ENCODE data around the gene FCHSD2.

The FCHSD2 gene

DNA sequence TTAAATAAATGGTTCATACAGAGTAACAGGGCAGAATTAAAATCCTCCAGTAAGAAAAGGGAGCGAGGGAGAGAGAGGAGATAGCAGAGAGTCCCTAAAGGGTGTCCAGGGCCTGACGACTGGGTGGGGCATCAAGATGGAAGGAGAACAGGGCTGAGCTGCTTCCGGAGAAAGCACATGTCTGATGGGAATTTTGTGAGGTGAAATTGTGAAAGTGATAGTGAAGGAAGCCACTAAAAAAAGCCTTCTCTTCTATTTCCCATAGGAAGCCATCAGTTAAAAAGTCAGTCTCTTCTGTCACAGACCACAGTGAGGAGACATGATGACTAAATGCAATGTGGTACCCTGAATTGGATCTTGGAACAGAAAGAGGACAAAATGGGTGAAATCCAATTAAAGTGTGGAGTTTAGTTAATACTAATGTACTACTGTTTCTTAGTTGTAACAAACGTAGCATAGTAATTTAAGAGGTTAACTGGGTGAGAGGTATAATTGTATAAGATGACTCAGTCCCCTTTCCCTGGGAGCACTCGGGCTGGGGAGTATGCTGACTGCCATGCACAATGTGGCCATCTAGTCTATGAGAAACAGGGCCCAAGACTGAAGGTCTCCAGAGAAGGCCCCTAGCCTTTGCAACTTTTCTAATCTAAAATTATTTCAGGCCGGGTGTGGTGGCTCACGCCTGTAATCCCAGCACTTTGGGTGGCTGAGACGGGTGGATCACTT is 29.5 kb upstream of the FCHSD2 start:
- DNase-seq = no peak

DNA sequence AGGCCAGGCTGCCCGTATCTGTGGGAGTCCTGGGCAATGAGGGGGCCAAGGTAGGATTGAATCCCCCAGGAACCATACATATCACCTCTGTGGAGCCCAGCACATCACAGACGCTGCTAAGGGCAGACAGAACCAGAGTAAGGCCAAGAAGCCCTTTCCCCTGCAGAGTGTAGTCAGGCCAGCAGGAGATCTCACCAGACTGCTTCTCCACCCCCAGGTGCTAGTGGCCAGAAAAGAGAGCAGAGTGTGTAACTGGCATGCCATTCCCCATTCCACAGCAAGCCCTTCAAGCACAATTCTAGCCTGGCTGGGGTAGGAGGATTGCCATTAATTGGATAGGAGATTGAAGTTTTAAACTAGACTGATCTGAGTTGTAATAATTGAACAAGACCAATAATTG is 28.0 kb upstream of the FCHSD2 start:
- DNase-seq = no peak

DNA sequence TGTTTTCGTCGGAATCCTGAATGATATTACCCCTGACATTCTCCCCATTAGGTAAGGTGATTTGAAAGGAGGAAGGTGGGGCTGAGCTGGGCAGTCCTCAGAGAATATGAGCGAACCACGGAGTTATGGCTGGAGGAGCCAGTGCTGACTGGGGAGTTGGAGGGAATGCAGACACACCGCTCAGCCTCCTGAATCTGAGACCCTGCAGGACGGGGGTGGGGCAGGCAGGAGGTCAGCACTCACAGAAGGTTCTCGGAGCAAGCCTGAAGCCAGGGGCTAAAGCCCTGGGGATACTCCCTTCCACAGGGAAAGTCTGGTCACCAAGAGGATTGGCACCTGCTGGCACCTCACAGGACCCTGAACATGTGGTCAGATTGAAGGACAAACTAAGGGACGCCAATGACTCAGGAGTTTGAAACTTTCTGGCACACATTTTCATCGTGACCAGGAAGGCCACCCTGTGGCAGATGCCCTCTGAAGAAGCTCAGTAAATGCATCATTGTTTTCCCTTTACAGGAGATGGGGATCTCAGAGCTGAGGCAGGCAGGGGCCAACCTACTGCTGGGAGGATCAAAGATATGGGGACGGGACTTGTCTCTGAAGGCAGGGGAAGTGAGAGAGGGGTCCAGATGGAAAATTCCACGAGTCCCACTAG is 26.9 kb upstream of the FCHSD2 start:
- no peak for DNase-seq

DNA sequence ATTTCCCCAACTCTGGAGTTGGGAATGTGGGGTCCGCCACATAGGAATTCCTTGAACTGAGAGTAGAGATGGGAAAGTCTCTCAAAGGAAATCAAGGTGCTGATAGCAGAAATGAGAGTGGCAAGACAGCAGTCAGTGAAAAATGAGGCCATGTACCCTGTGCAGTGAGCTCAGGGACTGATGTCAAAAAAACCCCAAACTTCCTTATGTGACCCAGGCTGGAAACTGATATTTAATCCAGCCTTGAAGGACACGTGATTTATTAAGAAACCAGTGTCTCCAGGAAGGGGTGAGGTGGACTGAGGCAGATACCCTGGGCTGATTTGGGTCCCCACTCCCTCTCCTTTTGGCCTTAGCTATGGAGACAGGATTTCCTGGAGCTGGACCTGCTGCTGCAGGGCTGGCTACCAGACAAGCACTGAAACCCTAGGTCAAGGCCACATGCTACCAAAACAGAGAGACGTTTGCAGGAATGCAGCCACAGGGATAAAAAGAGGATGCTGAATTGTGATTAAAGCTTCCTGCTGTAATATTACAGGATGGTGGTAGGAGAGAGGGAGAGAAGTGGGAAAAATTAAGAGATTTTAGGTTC is 25.3 kb upstream of the FCHSD2 start:
- no peak for DNase-seq

DNA sequence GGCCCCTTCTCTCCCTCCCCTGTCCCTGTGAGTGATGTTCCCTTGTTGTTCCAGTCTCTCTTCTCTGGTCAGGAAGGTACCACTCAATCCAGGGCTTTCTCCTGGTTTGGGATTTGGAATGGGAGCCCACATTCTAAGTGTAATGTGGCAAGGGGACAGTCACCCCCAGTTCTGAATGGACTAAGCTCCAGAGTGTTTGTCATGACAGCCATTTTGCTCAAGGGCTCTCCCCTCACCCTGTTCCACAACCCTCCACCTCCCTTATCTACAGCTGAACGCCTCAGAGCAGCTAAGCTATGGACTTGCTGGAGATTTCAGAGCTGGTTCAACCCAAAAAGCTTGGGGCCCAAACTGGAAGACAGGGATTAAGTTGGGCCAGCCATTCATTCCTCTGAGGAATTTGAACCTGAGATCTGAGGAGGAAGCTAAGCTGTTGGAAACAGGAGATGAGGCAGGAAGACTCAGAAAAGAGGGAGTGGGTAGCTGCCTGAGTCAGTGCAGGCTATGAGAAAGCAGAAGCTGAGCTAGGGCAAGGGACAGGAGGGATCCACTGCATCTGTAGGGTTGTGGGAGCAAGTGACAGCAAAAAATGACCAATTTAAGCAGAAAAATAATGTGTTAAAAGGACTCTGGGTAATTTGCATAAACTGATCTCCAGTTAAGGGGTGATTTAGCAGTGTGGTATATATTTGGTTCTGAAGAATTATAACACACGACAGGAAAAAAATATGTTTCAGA is 22.9 kb upstream of the FCHSD2 start:
- no peak for DNase-seq

DNA sequence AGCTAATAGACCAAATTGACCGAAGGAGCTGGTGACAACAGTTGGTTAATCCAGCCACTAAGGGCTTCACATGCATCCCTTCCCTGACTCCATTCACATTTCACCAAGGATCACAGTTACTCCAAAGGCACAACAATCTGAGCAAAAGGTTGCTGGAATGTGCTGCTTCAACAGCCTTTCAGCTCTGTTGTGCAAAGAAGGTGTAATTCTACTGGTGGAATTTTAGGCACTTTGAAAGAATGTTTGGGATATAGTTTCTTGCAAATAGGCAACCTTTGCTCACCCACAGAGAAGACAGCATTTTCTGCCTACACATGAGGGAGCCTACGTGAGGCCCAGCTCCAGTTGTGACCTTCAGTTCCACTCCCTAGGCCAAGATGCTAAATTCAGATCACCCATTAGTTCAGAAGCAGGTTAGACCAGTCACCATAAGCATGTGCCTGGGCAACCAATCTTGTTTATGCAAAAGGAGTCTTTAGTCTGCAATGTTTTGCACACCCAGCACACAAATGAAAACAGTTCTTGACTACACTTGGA is 21.6 kb upstream of the FCHSD2 start:
- DNase-seq = no peak

DNA sequence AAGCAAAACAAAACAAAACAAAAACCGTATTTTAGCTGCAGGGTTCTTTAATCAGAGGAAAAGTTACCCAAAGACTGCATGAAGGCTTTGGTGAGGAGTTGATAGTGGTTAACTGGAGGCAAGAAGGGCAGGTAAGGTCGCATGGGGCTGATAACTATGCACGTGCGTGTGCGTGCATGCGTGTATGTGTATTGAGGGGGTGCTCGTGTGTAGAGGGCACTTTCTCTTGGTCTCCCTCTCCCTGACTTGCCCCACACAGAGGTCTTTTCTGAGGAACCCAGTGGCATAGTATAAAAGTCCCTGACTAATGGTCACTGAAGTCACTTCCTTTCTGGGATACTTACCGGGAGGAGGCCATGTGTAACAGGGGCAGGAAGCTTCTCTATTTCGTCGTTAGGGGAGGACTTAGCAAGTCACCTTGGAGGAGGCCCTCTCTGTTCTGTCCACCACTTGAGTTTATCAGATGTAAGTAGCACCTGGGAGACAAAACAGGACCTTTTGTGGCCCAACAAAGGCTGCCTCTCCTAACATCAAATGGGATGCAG is 20.1 kb upstream of the FCHSD2 start:
- DNase-seq = no peak

DNA sequence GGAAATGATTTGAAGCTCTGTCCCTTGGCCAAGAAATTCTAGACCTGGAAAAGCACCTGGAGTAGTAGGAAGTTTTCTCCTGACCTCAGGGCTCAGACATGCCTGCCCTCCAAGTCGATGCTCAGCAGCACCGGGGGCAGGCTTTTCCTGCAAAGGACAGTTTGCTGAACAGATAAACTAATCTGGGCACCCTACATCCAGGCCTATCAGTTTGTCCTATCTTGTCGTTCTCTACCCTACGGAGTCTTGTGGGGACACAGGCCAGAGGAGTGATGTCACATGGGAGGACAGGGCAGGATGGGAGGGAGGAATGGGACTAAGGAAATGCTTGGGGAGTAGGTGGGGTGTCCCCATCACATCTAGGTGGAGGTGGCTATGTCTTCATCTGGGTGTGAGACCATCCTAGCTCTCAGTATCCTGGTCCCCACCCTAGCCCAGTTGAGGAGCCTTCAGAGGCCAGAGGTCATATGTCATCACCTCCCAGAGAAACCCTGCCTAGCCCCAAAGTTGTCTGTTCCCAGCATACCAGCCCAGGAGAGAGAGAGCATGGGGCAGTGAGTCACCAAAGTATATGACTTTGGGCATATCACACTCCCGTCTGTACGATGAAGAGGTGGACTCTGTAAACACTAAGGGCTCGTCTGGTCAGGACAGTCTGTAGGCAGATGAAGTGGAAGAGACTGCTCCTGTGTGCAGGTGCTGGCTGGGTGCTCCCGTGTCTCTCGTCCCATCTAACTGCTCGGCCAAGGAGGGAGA is 18.1 kb upstream of the FCHSD2 start:
- DNase-seq = no peak

DNA sequence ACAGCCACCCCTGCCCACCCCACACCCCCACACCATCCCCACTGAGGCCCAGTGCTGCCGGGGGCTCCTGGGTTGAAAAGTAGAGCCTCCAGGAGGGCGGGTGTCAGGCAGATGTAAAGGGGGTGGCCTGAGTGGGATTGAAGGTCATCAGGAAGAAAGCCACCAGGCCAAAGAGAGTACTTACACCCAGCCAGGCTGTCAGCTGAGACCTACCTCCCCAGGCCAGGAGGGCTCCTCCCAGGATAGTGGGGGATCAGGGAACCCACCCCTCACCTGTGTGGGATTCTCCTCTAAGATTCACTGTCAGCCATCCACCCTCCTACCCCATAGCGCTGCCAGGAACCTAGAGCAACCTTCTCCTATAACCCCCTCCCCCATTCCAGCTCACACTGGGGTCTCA is 17.2 kb upstream of the FCHSD2 start:
- no peak for DNase-seq

DNA sequence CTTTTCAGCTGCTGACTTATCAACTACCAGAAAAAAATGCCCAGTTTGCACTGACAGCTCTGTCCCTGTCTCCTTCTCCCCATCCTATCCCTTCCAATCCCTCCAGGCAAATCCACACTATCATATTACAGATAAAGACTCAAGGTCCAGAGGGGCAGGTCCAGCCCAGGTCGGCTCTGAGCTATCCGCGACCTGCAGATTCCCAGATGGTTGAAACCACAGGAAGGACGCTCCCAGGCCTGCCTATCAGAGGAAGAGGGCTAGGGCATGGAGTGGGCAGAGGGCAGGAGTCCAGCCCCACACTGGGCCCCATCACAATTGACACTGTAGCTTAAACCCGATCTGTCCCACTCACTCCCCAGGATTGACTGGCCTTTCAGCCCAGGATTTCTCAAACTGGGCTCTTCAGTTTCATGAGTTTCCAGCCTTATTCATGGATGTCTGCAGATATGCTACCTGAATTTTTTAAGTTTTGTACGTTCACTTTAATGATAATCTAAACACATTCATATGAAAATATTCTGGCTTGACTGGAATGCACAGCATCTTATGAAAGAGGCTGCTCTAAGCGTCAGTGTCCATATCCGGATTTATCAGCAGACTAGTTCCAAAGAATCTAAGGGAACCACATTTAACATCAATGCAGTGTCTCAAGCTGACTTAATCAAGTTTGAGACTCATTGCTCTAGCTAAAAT is 16.4 kb upstream of the FCHSD2 start:
- no peak for DNase-seq

DNA sequence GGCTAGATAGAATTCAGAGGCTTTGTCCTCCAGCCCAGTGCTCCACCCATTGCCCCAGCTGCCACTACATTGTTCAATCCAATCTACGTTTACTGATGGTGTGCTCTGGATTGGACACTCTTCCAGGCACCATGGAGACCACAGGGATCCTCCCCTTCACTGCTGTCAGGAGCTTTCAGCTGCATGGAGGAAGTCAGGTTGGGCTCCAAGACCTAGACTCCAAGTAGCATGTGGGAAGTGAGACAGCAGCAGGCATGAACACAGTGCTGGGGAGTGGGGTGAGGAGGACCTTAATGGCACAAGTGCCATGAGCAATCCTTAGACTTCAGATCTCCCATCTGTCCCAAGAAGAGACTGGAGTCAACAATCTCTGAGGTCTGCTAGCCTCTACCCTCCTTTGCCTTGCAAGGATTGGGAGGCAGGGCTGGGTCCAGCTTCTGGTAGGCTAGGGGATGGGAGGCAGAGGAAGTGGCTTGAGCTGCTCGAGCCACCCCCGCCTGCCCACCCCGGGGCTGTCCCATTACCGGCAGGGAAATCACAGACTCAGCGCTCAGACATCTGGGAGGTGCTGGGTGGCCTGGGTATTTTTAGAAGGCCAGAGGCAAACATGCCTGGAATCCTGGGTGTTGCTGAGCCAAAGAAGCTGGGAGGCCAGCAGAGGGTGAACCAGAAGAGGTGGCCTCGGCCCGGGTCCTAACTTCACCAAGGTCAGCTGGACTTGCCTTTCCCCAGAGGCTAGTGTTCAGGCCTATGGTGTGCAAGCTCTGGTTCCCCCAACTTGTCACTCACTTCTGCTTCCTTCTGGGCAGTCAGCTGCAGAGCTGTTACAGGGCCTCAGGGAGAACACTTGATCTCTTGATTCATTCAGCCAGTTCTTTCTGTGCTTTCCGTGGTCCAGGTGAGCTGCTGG is 15.2 kb upstream of the FCHSD2 start:
- DNase-seq = peak in 1 of 2 donors; percentile 26

DNA sequence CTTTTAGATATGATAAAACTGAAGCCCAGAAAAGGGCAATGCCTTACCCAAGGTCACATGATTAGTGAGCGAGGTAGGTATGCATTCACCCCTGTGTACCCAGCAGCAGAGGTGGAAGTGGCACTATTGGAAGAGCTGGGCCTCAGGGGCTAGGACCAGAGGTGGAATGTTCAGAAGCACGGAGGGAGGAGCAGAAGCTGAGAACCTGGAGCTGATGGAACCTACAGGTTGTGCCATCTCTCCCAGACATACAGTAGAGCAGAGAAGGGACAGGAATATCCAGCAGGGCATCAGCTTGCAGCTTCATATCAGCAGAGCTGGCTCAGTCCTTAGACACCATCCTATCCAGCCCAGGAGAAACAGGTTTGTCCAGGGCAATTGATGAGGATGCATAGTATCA is 14.6 kb upstream of the FCHSD2 start:
- no peak for DNase-seq

DNA sequence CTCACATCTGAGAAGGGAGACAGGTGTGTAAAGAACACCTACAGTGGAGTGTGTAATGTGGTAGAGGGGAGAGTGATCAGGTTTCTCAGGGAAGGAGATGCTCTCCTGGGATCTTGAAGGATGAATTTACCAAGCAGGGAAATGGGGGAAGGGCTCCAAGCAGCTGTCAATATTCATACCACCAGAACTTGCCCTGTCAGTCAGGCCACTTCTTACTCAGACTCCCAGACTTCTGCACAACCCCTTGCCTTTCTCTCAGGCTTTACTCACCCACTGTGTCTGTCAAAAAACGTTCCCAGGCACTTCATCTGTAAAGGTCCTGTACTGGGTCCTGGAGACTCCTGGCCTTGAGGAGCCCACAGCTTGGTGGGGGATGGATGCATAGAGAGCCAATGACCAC is 14.0 kb upstream of the FCHSD2 start:
- DNase-seq = no peak

DNA sequence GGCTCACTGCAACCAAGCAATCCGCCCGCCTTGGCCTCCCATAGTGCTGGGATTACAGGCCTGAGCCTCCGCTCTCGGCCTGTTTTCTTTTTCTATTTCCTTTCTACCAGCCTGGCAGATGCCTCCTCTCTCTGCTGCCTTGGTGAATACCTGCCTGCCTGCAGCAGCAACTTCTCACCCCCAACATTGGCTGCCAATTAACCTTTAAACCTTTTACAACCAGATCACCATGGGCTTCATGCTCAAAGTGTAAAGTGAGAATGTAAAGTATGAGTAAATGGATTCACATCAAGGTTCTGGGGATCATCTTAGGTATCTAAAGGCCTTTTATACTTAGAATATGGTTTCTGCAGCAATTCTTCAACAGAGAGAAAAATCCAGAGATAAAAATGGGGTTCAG is 13.0 kb upstream of the FCHSD2 start:
- no peak for DNase-seq

DNA sequence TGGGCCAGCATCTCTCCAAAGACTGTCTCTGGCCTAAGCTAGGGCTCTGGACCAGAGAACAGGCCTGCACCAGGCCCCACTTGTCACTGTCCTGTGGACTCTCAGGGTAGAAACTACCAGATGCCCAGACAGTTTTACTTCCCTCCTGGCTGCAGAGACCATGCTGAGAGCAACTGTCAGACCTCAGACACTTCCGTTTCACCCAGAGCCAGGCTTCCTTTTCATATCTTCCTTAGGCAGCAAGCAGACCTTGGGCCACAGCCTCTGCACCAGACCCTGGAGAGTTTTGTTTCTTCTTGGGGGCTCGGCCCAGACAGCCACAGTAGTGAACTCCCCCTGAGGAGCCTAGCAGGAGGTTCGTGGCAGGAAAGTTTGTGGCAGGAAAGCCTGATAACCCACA is 12.1 kb upstream of the FCHSD2 start:
- peak; percentile 34 to 66 for DNase-seq

DNA sequence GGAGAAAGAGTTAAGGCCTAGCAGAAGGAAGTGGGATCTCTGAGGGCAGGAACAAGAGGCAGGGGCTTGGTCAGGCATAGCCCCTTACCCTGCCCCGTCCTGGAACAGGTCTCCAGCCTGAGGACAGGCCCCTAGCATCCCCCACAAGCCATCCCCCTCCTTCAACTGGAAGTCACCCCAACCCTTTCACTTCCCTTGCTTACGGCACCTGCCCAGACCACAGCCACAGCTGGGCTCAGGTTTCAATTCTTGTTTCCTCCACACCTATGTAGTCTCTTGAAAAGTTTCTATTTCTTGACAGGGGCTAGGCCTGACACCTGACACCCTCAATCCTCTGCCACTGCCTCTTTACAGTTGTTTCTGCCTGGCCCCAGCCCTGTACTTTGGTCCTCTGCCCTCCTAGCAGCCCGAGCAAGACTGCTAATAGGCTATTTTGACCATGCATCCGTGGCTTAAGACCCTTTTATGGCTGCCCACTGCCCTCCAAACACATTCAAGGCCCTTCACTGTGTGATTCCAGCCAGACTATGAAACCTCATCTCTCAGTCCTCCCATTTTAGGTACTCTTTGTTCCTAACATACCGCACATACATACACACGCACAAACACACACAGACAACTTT is 10.9 kb upstream of the FCHSD2 start:
- peak; percentile 44 to 78 for DNase-seq

DNA sequence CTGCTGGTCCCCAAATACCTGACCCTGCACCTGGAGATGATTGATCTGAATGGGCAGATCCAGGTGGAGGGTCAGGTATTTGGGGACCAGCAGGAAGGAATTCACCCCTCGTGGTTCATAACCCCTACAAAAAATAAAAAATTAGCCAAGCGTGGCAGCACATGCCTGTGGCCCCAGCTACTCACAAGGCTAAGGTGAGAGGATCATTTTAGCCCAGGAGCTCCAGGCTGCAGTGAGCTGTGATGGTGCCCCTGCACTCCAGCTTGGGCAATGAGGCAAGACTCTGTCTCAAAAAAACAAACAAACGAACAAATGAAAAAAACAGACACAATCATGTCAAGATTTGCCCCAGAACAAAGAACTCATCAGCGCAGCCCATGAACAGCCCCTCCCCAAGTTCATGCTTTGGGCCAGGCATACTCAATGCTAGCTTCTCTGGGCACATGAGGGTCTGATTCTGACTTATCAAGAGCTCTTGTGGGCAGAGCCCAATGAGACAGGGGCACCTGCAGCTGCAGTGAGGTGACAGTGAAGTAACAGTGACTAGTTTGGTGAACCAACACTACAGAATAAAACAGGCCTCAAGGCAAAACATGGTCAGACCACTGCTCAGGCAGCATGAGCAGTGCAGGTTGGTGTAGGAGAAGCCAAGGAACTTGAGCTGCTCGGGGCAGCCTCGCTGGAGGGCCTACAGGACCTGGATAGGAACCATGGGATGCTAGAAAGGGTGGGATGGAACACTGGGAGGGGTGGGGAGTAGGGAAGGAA is 10.2 kb upstream of the FCHSD2 start:
- DNase-seq = peak in 1 of 2 donors; percentile 47

DNA sequence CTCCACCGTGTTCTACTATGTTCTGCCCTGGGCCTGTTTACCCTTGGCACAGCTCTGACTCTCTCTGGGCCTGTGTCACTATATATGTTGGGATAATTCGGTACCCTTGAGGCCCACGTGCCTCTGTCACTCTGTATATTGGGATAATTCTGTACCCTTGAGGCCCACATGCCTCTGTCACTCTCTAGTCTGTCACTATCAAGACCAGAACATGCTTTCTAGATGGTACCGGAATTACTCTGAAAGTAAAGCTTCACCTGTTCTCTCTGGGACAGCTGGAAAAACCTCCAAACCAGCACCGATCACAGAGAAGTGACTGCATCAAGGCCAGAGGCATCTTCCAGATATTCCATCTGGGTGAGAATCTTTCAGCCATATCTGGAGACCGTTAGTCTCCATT is 9.3 kb upstream of the FCHSD2 start:
- DNase-seq = no peak

DNA sequence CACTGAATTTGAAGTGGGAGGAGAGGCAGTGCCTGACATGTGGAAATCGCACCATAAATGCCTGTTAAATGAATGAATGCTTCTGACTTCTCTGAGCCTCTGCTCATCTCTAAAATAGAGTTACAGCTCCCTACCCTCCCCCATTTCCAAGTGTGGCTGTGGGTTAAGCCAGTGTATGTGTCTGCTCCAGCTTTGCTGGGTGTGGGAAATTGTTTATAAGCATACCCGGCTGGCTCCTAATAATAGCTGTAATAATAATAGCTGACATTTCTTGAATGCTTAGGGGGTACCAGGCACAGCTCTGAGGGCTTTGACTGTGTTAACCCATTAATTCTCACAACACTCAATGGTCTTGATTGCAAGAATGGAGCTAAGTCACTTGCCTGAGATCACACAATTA is 7.0 kb upstream of the FCHSD2 start:
- DNase-seq = no peak

Data from CD4-positive, alpha-beta T cell treated with Interleukin-4 for 1 hour (primary cell).